GM12892 (cell line): ENCODE results near the gene ANO6.

ENCODE experiments used
- DNase-seq: peaks from one replicate; pipeline ENCODE4 v3.0.0; 2011; ENCODE audit not compliant: insufficient read length
- FAIRE-seq: peaks from 2 replicates; lab custom pipeline; 2011; peaks lifted over from hg19 to GRCh38; lab: Jason Lieb, UNC
- POLR2A ChIP-seq: IDR thresholded peaks from 2 replicates; pipeline ENCODE4 v1.6.1; 2011; ENCODE audit warnings: low read depth, low read length, control low read depth
- POLR2AphosphoS5 ChIP-seq: IDR thresholded peaks from 2 replicates; pipeline ENCODE4 v1.6.1; 2011; ENCODE audit warnings: low read depth, low read length, control low read depth
- TAF1 ChIP-seq: IDR thresholded peaks from 2 replicates; pipeline ENCODE4 v1.6.1; 2011; ENCODE audit warnings: low read depth, mild to moderate bottlenecking, control low read depth, low read length, borderline replicate concordance

ANO6 gene

DNA sequence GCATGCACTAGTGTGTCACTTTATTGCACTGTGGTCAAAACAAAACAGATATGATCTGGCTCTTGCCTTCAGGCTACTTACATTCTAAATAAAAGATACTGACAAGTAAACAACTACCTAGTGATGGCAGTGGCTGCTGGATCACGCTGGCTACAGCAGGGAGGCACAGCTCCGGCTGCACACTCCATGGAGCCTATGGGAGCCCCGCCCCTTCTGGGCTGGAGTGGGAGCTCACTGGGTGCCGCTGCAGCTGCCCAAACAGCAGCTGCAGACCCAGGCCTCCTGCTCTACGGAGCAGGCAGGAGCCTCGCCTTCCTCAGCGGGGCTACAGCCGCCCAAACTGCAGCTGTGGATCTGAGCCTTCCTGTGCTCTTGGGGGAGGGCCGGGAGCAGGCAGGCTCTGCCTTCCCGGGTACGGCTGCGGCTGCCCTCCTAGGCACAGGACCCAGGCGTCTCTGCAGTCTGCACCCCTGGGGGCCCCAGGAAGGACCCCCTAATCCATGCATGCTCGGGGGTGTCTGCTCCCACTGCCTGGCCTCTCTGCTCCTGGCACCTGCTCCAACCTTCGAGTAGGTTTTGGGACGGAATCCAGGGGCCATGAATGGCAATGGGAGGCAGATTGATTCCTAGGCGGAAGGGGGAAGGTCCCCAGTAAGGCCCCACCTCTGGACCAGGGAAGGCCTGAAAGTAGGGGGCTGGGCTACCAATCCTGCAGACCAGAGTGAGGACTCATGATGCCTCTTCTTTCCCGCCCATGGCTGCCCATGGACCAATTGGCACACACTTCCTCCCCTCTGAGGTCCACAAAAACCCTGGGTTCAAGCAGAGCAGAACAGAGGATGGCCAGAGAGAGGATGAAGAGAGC, 253.1 kb downstream of the ANO6 start:
- DNase-seq (no peak), FAIRE-seq (no peak)
- TF ChIP-seq POLR2A (no peak), TAF1 (no peak), POLR2AphosphoS5 (no peak)

DNA sequence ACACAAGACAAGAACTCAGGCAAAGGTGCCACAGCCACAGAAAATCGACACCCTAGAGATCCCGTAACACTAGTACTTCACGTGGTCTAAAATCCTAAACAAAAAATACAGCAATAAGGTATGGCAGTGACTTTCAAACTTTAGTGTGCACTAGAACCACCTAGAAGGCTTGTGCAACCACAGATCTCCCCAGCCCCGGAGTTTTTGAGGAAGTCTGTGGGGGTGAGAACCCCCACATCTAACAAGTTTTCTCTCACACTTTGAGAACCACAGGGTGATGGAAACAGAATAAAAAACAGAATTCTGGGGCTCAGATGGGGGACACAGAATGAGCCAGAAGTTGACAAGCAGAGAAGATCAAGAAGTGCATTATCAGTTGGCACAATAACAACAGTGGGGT, 254.0 kb downstream of the ANO6 start:
- DNase-seq: no peak
- TF ChIP-seq TAF1 (no peak), POLR2A (no peak), POLR2AphosphoS5 (no peak)
- FAIRE-seq: no peak

DNA sequence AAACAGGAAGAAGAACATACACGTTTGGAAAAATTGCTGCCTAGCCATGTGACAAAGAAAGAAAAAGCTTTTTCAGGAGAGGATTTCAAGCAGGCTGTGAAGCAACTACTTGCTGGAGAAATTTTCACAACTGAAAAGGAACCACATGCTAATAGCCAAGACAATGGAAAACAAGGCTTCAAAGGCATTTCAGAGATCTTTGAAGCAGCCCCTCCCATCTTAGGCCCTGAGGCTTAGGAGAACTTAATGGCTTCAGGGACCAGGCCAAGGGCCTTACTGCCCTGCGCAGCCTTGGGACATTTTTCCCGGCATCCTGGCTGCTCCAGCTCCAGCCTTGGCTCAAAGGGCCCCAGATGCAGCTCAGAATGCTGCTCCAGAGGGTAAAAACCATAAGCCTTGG, 257.7 kb downstream of the ANO6 start:
- DNase-seq: no peak
- no peak for TF ChIP-seq POLR2AphosphoS5
- no peak for TF ChIP-seq TAF1
- TF ChIP-seq POLR2A: no peak
- FAIRE-seq: no peak

DNA sequence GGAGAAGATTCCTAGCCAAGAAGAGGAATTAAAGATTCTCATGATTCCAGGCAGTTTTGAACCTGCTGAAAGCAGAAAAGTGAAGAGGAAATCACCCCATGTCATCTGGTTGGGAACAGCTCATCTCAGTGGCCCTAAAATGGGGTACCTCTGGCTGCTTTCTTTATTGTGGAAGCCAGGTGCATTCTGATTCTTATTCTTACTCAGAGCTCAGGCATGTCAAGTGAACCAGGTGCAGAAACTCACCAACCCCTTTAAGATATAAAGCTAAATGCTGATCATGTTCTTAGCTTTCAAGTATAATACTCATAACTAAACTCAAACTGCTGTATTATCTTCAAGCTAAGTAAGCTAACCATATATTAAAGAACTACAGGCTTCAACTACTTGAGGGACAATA, 259.7 kb downstream of the ANO6 start:
- no peak for TF ChIP-seq TAF1
- no peak for TF ChIP-seq POLR2AphosphoS5
- no peak for TF ChIP-seq POLR2A
- FAIRE-seq: no peak
- no peak for DNase-seq

DNA sequence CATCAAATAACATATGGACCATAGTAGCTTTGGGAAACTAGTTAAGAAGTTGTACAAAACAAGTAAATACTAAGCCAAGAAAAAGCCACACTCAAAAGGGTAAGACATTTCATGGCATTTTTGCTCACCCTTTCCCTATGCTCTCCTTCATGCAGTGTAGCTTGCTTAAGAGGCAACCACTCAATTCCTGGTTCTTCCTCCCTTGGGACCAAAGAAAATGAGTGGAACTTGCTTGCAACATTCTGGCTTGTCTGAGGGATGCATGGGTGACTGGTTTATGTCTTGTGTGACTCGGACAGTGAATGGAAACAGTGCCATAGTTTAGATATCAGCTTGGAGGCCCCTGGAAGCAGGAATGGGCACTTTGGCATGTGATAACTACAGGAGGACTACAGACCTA, 261.6 kb downstream of the ANO6 start:
- TF ChIP-seq TAF1: no peak
- TF ChIP-seq POLR2A: no peak
- no peak for TF ChIP-seq POLR2AphosphoS5
- no peak for DNase-seq
- FAIRE-seq: no peak

DNA sequence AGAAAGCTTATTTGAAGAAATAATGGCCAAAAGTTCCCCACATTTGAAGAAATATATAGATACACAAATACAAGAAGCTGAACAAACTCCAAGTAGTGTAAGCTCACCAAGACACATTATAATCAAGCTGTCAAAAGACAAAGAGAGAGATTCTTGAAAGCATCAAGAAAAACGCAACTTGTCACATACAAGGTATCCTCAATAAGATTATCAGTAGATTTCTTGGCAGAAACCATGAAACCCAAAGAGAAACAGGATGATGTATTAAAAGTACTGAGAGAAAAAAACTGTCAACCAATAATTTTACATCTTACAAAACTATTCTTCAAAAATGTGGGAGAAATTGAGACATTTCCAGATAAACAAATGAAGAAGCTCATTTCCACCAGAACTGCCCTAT, 263.0 kb downstream of the ANO6 start:
- no peak for FAIRE-seq
- no peak for DNase-seq
- TF ChIP-seq POLR2AphosphoS5 (no peak), TAF1 (no peak), POLR2A (no peak)

DNA sequence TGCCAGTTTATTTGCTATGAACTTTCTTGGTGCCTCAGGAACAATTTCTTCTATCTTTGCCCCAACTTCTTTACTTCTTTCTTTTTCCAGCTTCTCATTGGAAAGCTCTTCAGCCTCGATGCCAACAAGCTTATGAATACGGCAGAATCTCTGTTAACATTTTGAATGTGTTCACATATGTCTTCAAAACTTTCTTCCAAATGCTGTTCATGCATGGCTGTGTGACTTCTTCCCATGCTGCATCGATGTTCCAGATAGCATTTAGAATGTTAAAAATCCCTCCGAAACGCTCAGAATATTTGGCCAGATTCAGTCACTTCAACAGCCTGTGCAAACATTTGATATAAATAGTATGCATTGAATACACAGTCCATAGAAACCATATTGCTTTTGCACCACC, 265.9 kb downstream of the ANO6 start:
- no peak for TF ChIP-seq TAF1
- TF ChIP-seq POLR2A: no peak
- no peak for TF ChIP-seq POLR2AphosphoS5
- no peak for DNase-seq
- FAIRE-seq: no peak

DNA sequence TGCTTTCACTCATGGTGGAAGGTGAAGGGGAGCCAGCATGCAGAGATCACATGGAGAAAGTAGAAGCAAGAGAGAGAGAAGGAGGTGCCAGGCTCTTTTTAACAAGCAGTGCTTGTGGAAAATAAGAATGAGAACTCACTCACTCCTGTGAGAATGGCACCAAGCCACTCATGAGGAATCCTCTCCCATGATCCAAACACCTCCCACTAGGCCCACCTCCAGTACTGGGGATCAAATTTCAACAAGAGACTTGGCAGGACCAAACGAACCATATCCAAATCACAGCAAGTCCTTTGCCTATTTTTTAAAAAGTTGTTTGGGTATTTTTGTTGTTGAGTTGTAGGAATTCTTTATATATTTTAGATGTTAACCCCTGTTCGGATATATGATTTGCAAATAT, 267.7 kb downstream of the ANO6 start:
- FAIRE-seq (no peak), DNase-seq (no peak)
- TF ChIP-seq POLR2AphosphoS5 (no peak), TAF1 (no peak), POLR2A (no peak)
